GM12878 (cell line): Measurements from ENCODE around the gene CAMK2A. TPM values are rescaled to one million over a fixed set of nuclear protein-coding genes. Genes with fewer than 3 reads are reported as not detected.

Experiments used
- ATAC-seq: fragments of 200-7000 bp; cut with Tn5 transposase; 3 replicates; pipeline ENCODE4 v1.9.1; 2020; ENCODE audit warnings: mild to moderate bottlenecking, moderate library complexity
- BruUV-seq: library from RNA; stranded (reverse); fragments of 400-500 nt; replicated peaks from 2 replicates; lab custom pipeline; 2021; lab: Mats Ljungman, UMichigan
- CTCF ChIA-PET: fragments of 300-600 bp; sonication (Branson Sonifier 250); formaldehyde crosslinking; extraction: SDS; loops from one replicate; lab custom pipeline; 2021; ENCODE audit warnings: inconsistent platforms; lab: Yijun Ruan, JAX
- POLR2A ChIA-PET: fragments of 350-600 bp; formaldehyde crosslinking; extraction: SDS; loops from one replicate; lab custom pipeline; 2021; ENCODE audit warnings: inconsistent platforms; lab: Charles Lee
- RAD21 ChIA-PET: fragments of 300-600 bp; sonication (Branson Sonifier 250); formaldehyde crosslinking; loops from one replicate; lab custom pipeline; 2023; ENCODE audit warnings: antibody characterized with exemption; ENCODE audit not compliant: unreplicated experiment; lab: Charles Lee
- SMC1A ChIA-PET: fragments of 300-600 bp; sonication (Branson Sonifier 250); formaldehyde crosslinking; loops from one replicate; lab custom pipeline; 2023; ENCODE audit not compliant: unreplicated experiment, uncharacterized antibody; lab: Charles Lee
- DNase-seq: peaks from one replicate; pipeline ENCODE4 v3.0.0-alpha.2; 2011; ENCODE audit warnings: low read depth, low spot score
- FAIRE-seq: peaks from 3 replicates; lab custom pipeline; 2011; peaks lifted over from hg19 to GRCh38; lab: Jason Lieb, UNC
- H2AFZ ChIP-seq: 2 replicates; pipeline ENCODE4 v1.6.0; 2011; ENCODE audit warnings: low read depth, low read length, control low read depth; ENCODE audit not compliant: control insufficient read depth
- H3K27ac ChIP-seq: 2 replicates; pipeline ENCODE4 v1.5.1; 2011; ENCODE audit warnings: control low read depth; ENCODE audit not compliant: control insufficient read depth, insufficient read depth
- H3K27me3 ChIP-seq, 2 experiments: replicated peaks in 1 of 2; 2 replicates each; pipeline versions ENCODE4 v1.6.0 to v1.6.1; 2011; ENCODE audit warnings: low read length in 1 of 2; ENCODE audit not compliant: control insufficient read depth in 2 of 2, insufficient read depth in 2 of 2
- H3K36me3 ChIP-seq, 2 experiments: 2 replicates each; pipeline ENCODE4 v1.5.1; 2011; ENCODE audit warnings: low read length in 1 of 2; ENCODE audit not compliant: control insufficient read depth in 2 of 2, insufficient read depth in 2 of 2
- H3K4me1 ChIP-seq: 2 replicates; pipeline ENCODE4 v1.6.1; 2011; ENCODE audit warnings: mild to moderate bottlenecking, low read length, moderate library complexity, mixed read lengths; ENCODE audit not compliant: control insufficient read depth, insufficient read depth
- H3K4me2 ChIP-seq: 2 replicates; pipeline ENCODE4 v1.6.0; 2011; ENCODE audit warnings: control low read depth; ENCODE audit not compliant: control insufficient read depth, insufficient read depth
- H3K4me3 ChIP-seq: fragments of 200-600 bp; sonication (generic); 2 replicates; pipeline ENCODE4 v1.5.1; 2016
- H3K79me2 ChIP-seq: 2 replicates; pipeline ENCODE4 v1.6.0; 2011; ENCODE audit warnings: low read length; ENCODE audit not compliant: control insufficient read depth, insufficient read depth
- H3K9ac ChIP-seq: 2 replicates; pipeline ENCODE4 v1.8.0; 2011; ENCODE audit warnings: low read length, control low read depth, mixed read lengths; ENCODE audit not compliant: control insufficient read depth, insufficient read depth
- H3K9me3 ChIP-seq: replicated peaks from 3 replicates; pipeline ENCODE4 v1.5.1; 2011; ENCODE audit warnings: mild to moderate bottlenecking, low read length; ENCODE audit not compliant: control insufficient read depth, insufficient read depth
- H4K20me1 ChIP-seq: 2 replicates; pipeline ENCODE4 v1.6.0; 2011; ENCODE audit not compliant: control insufficient read depth, insufficient read depth
- ASH2L ChIP-seq: fragments of 300-600, 200-600 bp; sonication (generic); IDR thresholded peaks from 2 replicates; pipeline ENCODE4 v1.6.1; 2017; ENCODE audit warnings: low read depth, mild to moderate bottlenecking, borderline replicate concordance
- ATF7 ChIP-seq: fragments of 450-650 bp; IDR thresholded peaks from 2 replicates; pipeline ENCODE4 v1.6.1; 2016; ENCODE audit warnings: low read depth, mild to moderate bottlenecking
- BCL3 ChIP-seq: IDR thresholded peaks from 2 replicates; pipeline ENCODE4 v1.6.1; 2011; ENCODE audit warnings: borderline replicate concordance, low read depth, mild to moderate bottlenecking, moderate library complexity, low read length; ENCODE audit not compliant: insufficient read depth, poor library complexity, severe bottlenecking
- CEBPZ ChIP-seq: fragments of 150-350 bp; IDR thresholded peaks from 2 replicates; pipeline ENCODE4 v1.6.1; 2016; ENCODE audit warnings: low read depth, low read length
- HDAC2 ChIP-seq: fragments of 200-600 bp; sonication (generic); IDR thresholded peaks from 2 replicates; pipeline ENCODE4 v1.6.1; 2017
- MYB ChIP-seq: fragments of 150-350 bp; IDR thresholded peaks from 2 replicates; pipeline ENCODE4 v1.6.1; 2014; ENCODE audit warnings: mild to moderate bottlenecking, low read depth, low read length, borderline replicate concordance
- PKNOX1 ChIP-seq: fragments of 450-650 bp; IDR thresholded peaks from 2 replicates; pipeline ENCODE4 v1.6.1; 2016; ENCODE audit warnings: mild to moderate bottlenecking
- SMAD5 ChIP-seq: IDR thresholded peaks from 2 replicates; pipeline ENCODE4 v1.6.1; 2016; ENCODE audit warnings: antibody characterized with exemption, low read depth
- TCF7 ChIP-seq: IDR thresholded peaks from 2 replicates; pipeline ENCODE4 v1.6.1; 2014; ENCODE audit warnings: antibody characterized with exemption, borderline replicate concordance
- WGBS: methylation state at CpG from one replicate; pipeline ENCODE4 v1.1.6; 2016; ENCODE audit warnings: low lambda C conversion rate; ENCODE audit not compliant: insufficient replicate concordance, insufficient coverage; ENCODE audit errors: missing lambda C conversion rate; 5-methylcytosine and 5-hydroxymethylcytosine counted together
- in situ Hi-C: fragments of 300-500 bp; cut with MboI; formaldehyde crosslinking; loops from 9 replicates; pipeline ENCODE4 v1.14.3; 2018; ENCODE audit warnings: mixed read lengths
- intact Hi-C: fragments of 100-400 bp; cut with micrococcal nuclease; formaldehyde crosslinking; loops from one replicate; pipeline ENCODE4 v1.14.2; 2022; ENCODE audit not compliant: unreplicated experiment
- polyA plus RNA-seq, 11 experiments: library from polyadenylated mRNA; depleted of rRNA in 4 of 11; unstranded in 6 of 11; stranded (reverse) in 5 of 11; fragments of >200 nt; fragmentation: Nextera tagmentation in 4 of 11; fragmentation: Illumina TruSeq in 1 of 11; extraction: Ambion mirVana in 4 of 11; extraction: Trizol in 1 of 11; gene quantifications; 1 replicate in 1 of 11; 2 replicates in 10 of 11; pipeline versions ENCODE4 v1.2.1 to v1.2.3, GENCODE V29; 2011 to 2016; ENCODE audit warnings: inconsistent platforms in 2 of 11, missing spikeins in 2 of 11, low read depth in 1 of 11
- total RNA-seq, 4 experiments: library from RNA; depleted of rRNA in 3 of 4; stranded (reverse); fragments of >200 nt in 3 of 4; fragmentation: Illumina TruSeq in 1 of 4; extraction: Trizol in 1 of 4; gene quantifications; 2 replicates each; pipeline versions ENCODE4 v1.2.1 to v1.2.3, GENCODE V29; 2013 to 2021

The CAMK2A gene
- total and polyA plus RNA-seq, 10 of the 15 experiments (the other 5 are each of a cell fraction or from before 2014, with no cell fraction given): 0.11 TPM; not detected in 9

GRCh38 chr5:150266871-150267291 lies 22.7 kb downstream of the CAMK2A start:
- TF ChIP-seq PKNOX1: no peak
- TF ChIP-seq TCF7: no peak
- no peak for TF ChIP-seq SMAD5
- TF ChIP-seq ASH2L: no peak
- no peak overlapping the region for H2AFZ ChIP-seq
- no peaks in the 10 kb centered on the region for H3K36me3 ChIP-seq
- H3K9me3 ChIP-seq: no peaks in the 10 kb centered on the region
- no peak overlapping the region for H3K27ac ChIP-seq
- no peaks in the 10 kb centered on the region for H3K79me2 ChIP-seq
- no TSS peak for BruUV-seq
- no peak overlapping the region for H3K4me3 ChIP-seq
- intact Hi-C loops: no loop called here
- no peaks in the 10 kb centered on the region for H3K4me1 ChIP-seq
- ChIA-PET SMC1A (no interaction called here), CTCF (interaction anchor here (1.1 kb wide), 1 partner anchor 433 kb away, joined by 3 read pairs; no protein-coding TSS in a partner anchor), POLR2A (no interaction called here), RAD21 (no interaction called here)
- no peak for ATAC-seq
- WGBS: 2% methylated on average over 4 of the region's 4 CpGs
- H3K9ac ChIP-seq: no peak overlapping the region
- H3K4me2 ChIP-seq: no peak overlapping the region
- no peak for FAIRE-seq
- in situ Hi-C loops: no loop called here
- H4K20me1 ChIP-seq: no peaks in the 10 kb centered on the region
- H3K27me3 ChIP-seq: peaks cover 1 to 2% of the 10 kb centered on the region in 2 experiments; a peak in 2 of 4 replicates
- no peak for DNase-seq

GRCh38 chr5:150265870-150266383 lies 23.6 kb downstream of the CAMK2A start:
- Histone ChIP-seq H3K27ac (no peak overlapping the region), H4K20me1 (no peaks in the 10 kb centered on the region), H3K4me1 (no peaks in the 10 kb centered on the region), H3K27me3 (no peaks in the 10 kb centered on the region; a peak in 1 of 4 replicates), H3K4me2 (no peak overlapping the region), H3K4me3 (no peak overlapping the region), H3K79me2 (no peaks in the 10 kb centered on the region), H2AFZ (no peak overlapping the region), H3K9me3 (no peaks in the 10 kb centered on the region), H3K36me3 (no peaks in the 10 kb centered on the region), H3K9ac (no peak overlapping the region)
- ChIA-PET SMC1A (no interaction called here), RAD21 (no interaction called here), POLR2A (no interaction called here), CTCF (interaction anchor here (1.1 kb wide), 1 partner anchor 432 kb away, joined by 3 read pairs; no protein-coding TSS in a partner anchor)
- BruUV-seq: no TSS peak
- no peak for ATAC-seq
- 6% methylated on average over 3 of the region's 6 CpGs for WGBS
- no peak for FAIRE-seq
- DNase-seq: no peak
- in situ Hi-C loops: no loop called here
- intact Hi-C loops: no loop called here
- no peak for TF ChIP-seq ATF7
- TF ChIP-seq CEBPZ: no peak
- no peak for TF ChIP-seq HDAC2
- no peak for TF ChIP-seq BCL3
- TF ChIP-seq MYB: no peak
